UCSD-AML1 (cell line): ENCODE results near the gene ZNF665.
"Not testable (repeated sequence)": the region's sequence is repeated elsewhere in the genome, so short reads cannot be mapped to it uniquely, and the experiment has no call there.

Experiments used
- DNase-seq: peaks from one replicate; lab custom pipeline; 2025; ENCODE audit not compliant: unreplicated experiment; lab: John Stamatoyannopoulos, UW

The ZNF665 gene

GRCh38 chr19:53158119-53158656, 35.0 kb downstream of the ZNF665 start:
- no peak for DNase-seq

DNA sequence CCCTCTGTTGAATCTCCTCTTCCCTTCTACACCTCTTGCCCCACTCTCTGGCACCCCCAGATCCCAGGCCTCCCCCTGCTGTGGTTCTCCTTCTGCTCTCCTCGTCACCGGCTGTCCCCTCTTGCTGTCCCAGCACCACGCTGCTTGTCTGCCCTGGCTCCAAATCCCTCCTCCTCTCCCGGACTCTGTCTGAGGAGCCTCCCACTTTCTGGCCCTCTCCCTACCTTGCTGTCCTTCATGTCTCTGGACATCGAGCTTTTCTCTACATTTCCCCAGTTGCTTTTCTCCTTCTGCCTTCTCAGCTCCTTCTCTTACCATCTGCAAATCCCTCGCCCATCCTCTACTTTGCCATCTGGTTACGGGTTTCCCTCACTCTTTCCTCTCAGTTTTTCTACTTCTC, 35.5 kb downstream of the ZNF665 start:
- DNase-seq: no peak

DNA sequence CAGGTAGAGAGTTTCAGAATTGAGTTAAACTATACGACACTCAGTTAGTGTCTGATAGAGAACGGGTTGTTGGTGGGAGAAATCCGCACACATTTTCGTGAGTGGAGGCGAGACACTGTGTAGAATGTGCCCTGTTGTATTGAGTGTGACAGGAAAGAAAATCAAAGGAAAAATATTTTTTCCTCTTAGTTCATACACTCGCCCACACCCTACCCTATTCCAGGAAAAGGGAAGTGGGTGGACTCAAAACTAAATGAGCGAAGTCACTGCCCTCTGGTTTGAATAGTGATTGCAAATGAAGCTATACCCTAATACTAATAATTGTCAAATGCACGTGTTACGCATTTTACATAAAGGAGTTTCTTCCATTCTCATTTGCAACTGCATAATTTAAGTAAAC, 36.3 kb downstream of the ZNF665 start:
- DNase-seq: no peak

- no peak for DNase-seq
These were observed 45.5 kb downstream of the ZNF665 start for GRCh38 chr19:53147645-53148044.

GRCh38 chr19:53140351-53140750, 52.8 kb downstream of the ZNF665 start:
- DNase-seq: no peak

DNA sequence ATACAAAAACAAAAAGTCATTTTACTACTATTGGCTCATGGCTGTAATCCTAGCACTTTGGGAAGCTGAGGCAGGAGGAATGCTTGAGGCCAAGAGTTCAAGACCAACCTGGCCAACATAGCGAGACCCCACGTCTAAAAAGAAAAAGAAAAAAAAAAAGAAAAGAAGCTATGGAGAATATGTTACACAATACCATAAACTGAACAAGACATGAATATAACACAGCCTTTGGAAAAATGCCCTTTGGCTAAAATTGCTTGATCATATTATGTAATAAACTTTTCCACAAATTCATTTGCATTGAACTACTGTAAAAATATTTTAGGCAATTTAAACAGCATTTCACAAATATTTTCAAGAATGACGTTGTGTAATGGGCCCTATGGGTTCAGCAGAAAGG, 56.7 kb downstream of the ZNF665 start:
- DNase-seq: no peak

GRCh38 chr19:53132141-53132991, 60.8 kb downstream of the ZNF665 start, which contains the start of gene ZNF415:
Gene ZNF415 (minus strand): TSS chr19:53132910. CDS start chr19:53122676, 10,234 bp downstream.
- DNase-seq: no peak

GRCh38 chr19:53131727-53132126, 61.4 kb downstream of the ZNF665 start:
- no peak for DNase-seq

DNA sequence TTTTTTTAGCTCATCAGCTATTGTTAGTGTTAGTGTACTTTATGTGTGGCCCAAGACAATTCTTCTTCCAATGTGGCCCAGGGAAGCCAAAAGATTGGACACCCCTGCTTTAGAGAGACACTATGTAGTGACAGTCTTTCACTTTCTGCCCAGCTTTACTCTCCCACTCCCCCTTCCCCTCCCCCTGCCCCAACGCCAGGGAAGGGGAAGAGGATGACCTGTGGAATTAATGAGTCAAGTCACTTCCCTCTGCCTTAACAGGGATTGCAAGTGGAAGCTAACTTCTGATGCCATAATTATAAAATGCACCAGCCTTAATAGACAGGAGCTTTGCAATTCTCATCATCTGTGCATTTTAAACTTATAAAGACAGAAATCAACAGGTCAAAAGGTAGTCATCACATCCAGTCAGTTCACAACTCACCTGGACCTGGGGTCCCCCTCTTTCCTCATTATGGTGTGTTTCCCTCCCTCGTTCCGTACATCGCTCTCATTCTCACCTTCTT, 62.0 kb downstream of the ZNF665 start:
- no peak for DNase-seq

- no peak for DNase-seq
These were observed 62.7 kb downstream of the ZNF665 start for GRCh38 chr19:53130506-53130905.

GRCh38 chr19:53126733-53127526, 66.2 kb downstream of the ZNF665 start:
- DNase-seq: not testable (repeated sequence)

GRCh38 chr19:53123400-53123799, 69.8 kb downstream of the ZNF665 start:
- no peak for DNase-seq
